PC-3 (cell line): Measurements from ENCODE around the gene ADCY2.

ENCODE experiments used
- CTCF ChIP-seq: fragments of 300-600 bp; sonication (generic); conservative IDR thresholded peaks from 2 replicates; pipeline ENCODE4 v1.5.1; 2017; ENCODE audit warnings: antibody characterized with exemption, low read depth, mild to moderate bottlenecking, low read length
- EZH2phosphoT487 ChIP-seq: fragments of 300-600 bp; sonication (generic); IDR thresholded peaks from 2 replicates; pipeline ENCODE4 v1.6.1; 2018; ENCODE audit warnings: mild to moderate bottlenecking, antibody characterized with exemption, low read length, borderline replicate concordance

GRCh38 chr5:7488734-7489133, 92.8 kb downstream of the ADCY2 start:
- TF ChIP-seq CTCF (no peak), EZH2phosphoT487 (no peak)
